SK-N-MC (cell line): ENCODE results near the gene LRP5.

Experiments used
- EZH2 ChIP-seq: fragments of 200-600 bp; sonication (generic); IDR thresholded peaks from one replicate; pipeline ENCODE4 v1.6.1; 2017; ENCODE audit warnings: antibody characterized with exemption
- POLR2AphosphoS5 ChIP-seq: IDR thresholded peaks from 2 replicates; pipeline ENCODE4 v1.6.1; 2012; ENCODE audit warnings: mild to moderate bottlenecking, low read depth, low read length, borderline replicate concordance

DNA sequence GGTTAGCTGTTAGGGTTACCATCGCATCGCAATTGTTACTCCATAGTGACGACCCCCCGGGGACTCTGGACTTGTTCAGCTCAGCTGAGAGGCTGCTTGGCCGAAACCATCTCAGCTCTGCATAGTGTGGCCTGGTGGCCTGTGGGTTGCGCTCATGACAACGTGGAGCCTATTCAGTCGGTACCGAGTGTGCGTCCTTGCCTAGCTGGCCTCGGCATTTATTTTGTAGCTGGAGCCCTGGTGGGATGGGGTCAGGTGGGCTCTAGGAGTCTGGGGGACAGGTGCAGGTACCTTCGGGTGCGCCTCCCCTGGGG is 13.5 kb downstream of the LRP5 start:
- TF ChIP-seq EZH2 (no peak), POLR2AphosphoS5 (no peak)
